GM12878 (cell line): ENCODE results near the gene PDGFD. TPM values are rescaled to one million over a fixed set of nuclear protein-coding genes. Genes with fewer than 3 reads are reported as not detected.

Source experiments
- ATAC-seq: fragments of 200-7000 bp; cut with Tn5 transposase; 3 replicates; pipeline ENCODE4 v1.9.1; 2020; ENCODE audit warnings: mild to moderate bottlenecking, moderate library complexity
- BruUV-seq: library from RNA; stranded (reverse); fragments of 400-500 nt; replicated peaks from 2 replicates; lab custom pipeline; 2021; lab: Mats Ljungman, UMichigan
- CTCF ChIA-PET: fragments of 300-600 bp; sonication (Branson Sonifier 250); formaldehyde crosslinking; extraction: SDS; loops from one replicate; lab custom pipeline; 2021; ENCODE audit warnings: inconsistent platforms; lab: Yijun Ruan, JAX
- POLR2A ChIA-PET: fragments of 350-600 bp; formaldehyde crosslinking; extraction: SDS; loops from one replicate; lab custom pipeline; 2021; ENCODE audit warnings: inconsistent platforms; lab: Charles Lee
- RAD21 ChIA-PET: fragments of 300-600 bp; sonication (Branson Sonifier 250); formaldehyde crosslinking; loops from one replicate; lab custom pipeline; 2023; ENCODE audit warnings: antibody characterized with exemption; ENCODE audit not compliant: unreplicated experiment; lab: Charles Lee
- SMC1A ChIA-PET: fragments of 300-600 bp; sonication (Branson Sonifier 250); formaldehyde crosslinking; loops from one replicate; lab custom pipeline; 2023; ENCODE audit not compliant: unreplicated experiment, uncharacterized antibody; lab: Charles Lee
- DNase-seq: peaks from one replicate; pipeline ENCODE4 v3.0.0-alpha.2; 2011; ENCODE audit warnings: low read depth, low spot score
- FAIRE-seq: peaks from 3 replicates; lab custom pipeline; 2011; peaks lifted over from hg19 to GRCh38; lab: Jason Lieb, UNC
- H2AFZ ChIP-seq: 2 replicates; pipeline ENCODE4 v1.6.0; 2011; ENCODE audit warnings: low read depth, low read length, control low read depth; ENCODE audit not compliant: control insufficient read depth
- H3K27ac ChIP-seq: 2 replicates; pipeline ENCODE4 v1.5.1; 2011; ENCODE audit warnings: control low read depth; ENCODE audit not compliant: control insufficient read depth, insufficient read depth
- H3K27me3 ChIP-seq, 2 experiments: replicated peaks in 1 of 2; 2 replicates each; pipeline versions ENCODE4 v1.6.0 to v1.6.1; 2011; ENCODE audit warnings: low read length in 1 of 2; ENCODE audit not compliant: control insufficient read depth in 2 of 2, insufficient read depth in 2 of 2
- H3K36me3 ChIP-seq, 2 experiments: 2 replicates each; pipeline ENCODE4 v1.5.1; 2011; ENCODE audit warnings: low read length in 1 of 2; ENCODE audit not compliant: control insufficient read depth in 2 of 2, insufficient read depth in 2 of 2
- H3K4me1 ChIP-seq: 2 replicates; pipeline ENCODE4 v1.6.1; 2011; ENCODE audit warnings: mild to moderate bottlenecking, low read length, moderate library complexity, mixed read lengths; ENCODE audit not compliant: control insufficient read depth, insufficient read depth
- H3K4me2 ChIP-seq: 2 replicates; pipeline ENCODE4 v1.6.0; 2011; ENCODE audit warnings: control low read depth; ENCODE audit not compliant: control insufficient read depth, insufficient read depth
- H3K4me3 ChIP-seq: fragments of 200-600 bp; sonication (generic); 2 replicates; pipeline ENCODE4 v1.5.1; 2016
- H3K79me2 ChIP-seq: 2 replicates; pipeline ENCODE4 v1.6.0; 2011; ENCODE audit warnings: low read length; ENCODE audit not compliant: control insufficient read depth, insufficient read depth
- H3K9ac ChIP-seq: 2 replicates; pipeline ENCODE4 v1.8.0; 2011; ENCODE audit warnings: low read length, control low read depth, mixed read lengths; ENCODE audit not compliant: control insufficient read depth, insufficient read depth
- H3K9me3 ChIP-seq: replicated peaks from 3 replicates; pipeline ENCODE4 v1.5.1; 2011; ENCODE audit warnings: mild to moderate bottlenecking, low read length; ENCODE audit not compliant: control insufficient read depth, insufficient read depth
- H4K20me1 ChIP-seq: 2 replicates; pipeline ENCODE4 v1.6.0; 2011; ENCODE audit not compliant: control insufficient read depth, insufficient read depth
- BHLHE40 ChIP-seq, 2 experiments: fragments of 450-650 bp in 1 of 2; IDR thresholded peaks; 2 replicates each; pipeline ENCODE4 v1.6.1; 2011 to 2017; ENCODE audit warnings: low read depth in 2 of 2, borderline replicate concordance in 1 of 2, improper control_type of control experiment in 1 of 2, low read length in 1 of 2, mild to moderate bottlenecking in 1 of 2
- MLLT1 ChIP-seq: fragments of 450-650 bp; IDR thresholded peaks from 2 replicates; pipeline ENCODE4 v1.6.1; 2016; ENCODE audit warnings: mild to moderate bottlenecking
- SMAD5 ChIP-seq: IDR thresholded peaks from 2 replicates; pipeline ENCODE4 v1.6.1; 2016; ENCODE audit warnings: antibody characterized with exemption, low read depth
- ZBED1 ChIP-seq: IDR thresholded peaks from 2 replicates; pipeline ENCODE4 v1.6.1; 2016; ENCODE audit warnings: borderline replicate concordance
- WGBS: methylation state at CpG from one replicate; pipeline ENCODE4 v1.1.6; 2016; ENCODE audit warnings: low lambda C conversion rate; ENCODE audit not compliant: insufficient replicate concordance, insufficient coverage; ENCODE audit errors: missing lambda C conversion rate; 5-methylcytosine and 5-hydroxymethylcytosine counted together
- in situ Hi-C: fragments of 300-500 bp; cut with MboI; formaldehyde crosslinking; loops from 9 replicates; pipeline ENCODE4 v1.14.3; 2018; ENCODE audit warnings: mixed read lengths
- intact Hi-C: fragments of 100-400 bp; cut with micrococcal nuclease; formaldehyde crosslinking; loops from one replicate; pipeline ENCODE4 v1.14.2; 2022; ENCODE audit not compliant: unreplicated experiment
- polyA plus RNA-seq, 11 experiments: library from polyadenylated mRNA; depleted of rRNA in 4 of 11; unstranded in 6 of 11; stranded (reverse) in 5 of 11; fragments of >200 nt; fragmentation: Nextera tagmentation in 4 of 11; fragmentation: Illumina TruSeq in 1 of 11; extraction: Ambion mirVana in 4 of 11; extraction: Trizol in 1 of 11; gene quantifications; 1 replicate in 1 of 11; 2 replicates in 10 of 11; pipeline versions ENCODE4 v1.2.1 to v1.2.3, GENCODE V29; 2011 to 2016; ENCODE audit warnings: inconsistent platforms in 2 of 11, missing spikeins in 2 of 11, low read depth in 1 of 11
- total RNA-seq, 4 experiments: library from RNA; depleted of rRNA in 3 of 4; stranded (reverse); fragments of >200 nt in 3 of 4; fragmentation: Illumina TruSeq in 1 of 4; extraction: Trizol in 1 of 4; gene quantifications; 2 replicates each; pipeline versions ENCODE4 v1.2.1 to v1.2.3, GENCODE V29; 2013 to 2021

Gene PDGFD
- total and polyA plus RNA-seq, 10 of the 15 experiments (the other 5 are each of a cell fraction or from before 2014, with no cell fraction given), result 0.05 to 0.13 TPM; not detected in 8

DNA sequence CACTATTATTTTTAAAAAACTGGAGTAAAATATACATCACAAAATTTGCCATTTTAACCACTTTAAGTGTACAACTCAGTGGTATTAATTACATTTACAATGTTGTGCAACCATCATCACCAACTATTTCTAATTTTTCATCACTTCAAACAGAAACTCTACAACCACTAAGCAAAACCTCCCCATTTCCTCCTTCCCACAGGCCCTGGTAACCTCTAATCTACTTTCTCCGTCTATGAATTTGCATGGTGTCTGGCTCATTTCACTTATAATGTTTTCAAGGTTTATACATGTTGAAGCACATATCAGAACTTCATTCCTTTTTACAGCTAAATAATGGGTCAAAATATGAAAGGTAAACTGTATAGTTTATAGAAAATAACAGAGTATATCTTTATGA is 103.1 kb downstream of the PDGFD start:
- CTCF ChIA-PET, result no interaction called here
- 0% methylated on average over 1 of the region's 1 CpG for WGBS
- SMC1A ChIA-PET, result no interaction called here
- Histone ChIP-seq H3K4me2 (no peak overlapping the region), H3K36me3 (no peaks in the 10 kb centered on the region), H3K4me3 (no peak overlapping the region), H3K9me3 (no peaks in the 10 kb centered on the region; the same call in 2 of the 3 replicates), H3K79me2 (no peaks in the 10 kb centered on the region), H2AFZ (no peak overlapping the region), H3K27ac (no peak overlapping the region), H3K4me1 (no peaks in the 10 kb centered on the region), H3K9ac (no peak overlapping the region), H4K20me1 (no peaks in the 10 kb centered on the region), H3K27me3 (no peaks in the 10 kb centered on the region)
- ATAC-seq (peak; percentile 43; the same call in 2 of the 3 replicates), FAIRE-seq (no peak), DNase-seq (no peak)
- in situ Hi-C loops, result no loop called here
- RAD21 ChIA-PET, result no interaction called here
- BruUV-seq, result no TSS peak
- POLR2A ChIA-PET, result interaction anchor here (0.7 kb wide), 1 partner anchor 64 kb away, joined by 4 read pairs; no protein-coding TSS in a partner anchor
- TF ChIP-seq ZBED1, result no peak
- no peak for TF ChIP-seq BHLHE40 (IDR thresholded peaks at IDR 0.05; ENCODE audit: borderline replicate concordance in 1 of 2, low read depth in 2 of 2, low read length in 1 of 2)
- no peak for TF ChIP-seq SMAD5
- no peak for TF ChIP-seq MLLT1
- intact Hi-C loops, result no loop called here
